Choroid plexus epithelial cell (primary cell): ENCODE results near the gene CD1B.

Source experiments
- DNase-seq: peaks from one replicate; pipeline ENCODE4 v3.0.0-alpha.2; 2010; ENCODE audit warnings: low read depth
- H3K4me3 ChIP-seq: 2 replicates; pipeline ENCODE4 v1.5.1; 2011; ENCODE audit warnings: low read depth, mild to moderate bottlenecking, control low read depth, low read length, moderate library complexity
- TF ChIP-seq, protein P1 (sequence below): conservative IDR thresholded peaks from 2 replicates; pipeline ENCODE4 v1.5.1; 2011; ENCODE audit warnings: low read depth, mild to moderate bottlenecking, control low read depth, inconsistent platforms, low read length, moderate library complexity

CD1B gene

DNA sequence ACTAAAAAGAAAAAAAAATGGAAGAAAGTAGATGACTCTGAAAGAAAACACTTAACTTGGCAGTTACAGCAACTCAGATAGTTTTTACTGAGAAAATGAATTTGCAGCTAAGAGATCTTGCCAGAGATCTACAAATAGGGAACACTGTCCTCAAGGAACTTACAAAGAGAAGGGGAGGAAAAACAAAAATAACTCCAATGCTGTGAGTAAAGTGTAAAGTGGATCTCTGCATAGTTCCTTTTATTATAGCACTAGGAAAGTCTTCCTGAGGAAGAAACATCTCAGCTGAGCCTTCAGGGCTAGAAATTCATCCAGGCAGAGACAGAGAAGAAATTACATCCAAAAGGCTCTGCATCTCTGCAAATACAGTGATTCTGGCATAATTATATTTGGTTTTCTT is 3.9 kb downstream of the CD1B start:
- H3K4me3 ChIP-seq, result no peak overlapping the region
- TF ChIP-seq, protein P1, sequence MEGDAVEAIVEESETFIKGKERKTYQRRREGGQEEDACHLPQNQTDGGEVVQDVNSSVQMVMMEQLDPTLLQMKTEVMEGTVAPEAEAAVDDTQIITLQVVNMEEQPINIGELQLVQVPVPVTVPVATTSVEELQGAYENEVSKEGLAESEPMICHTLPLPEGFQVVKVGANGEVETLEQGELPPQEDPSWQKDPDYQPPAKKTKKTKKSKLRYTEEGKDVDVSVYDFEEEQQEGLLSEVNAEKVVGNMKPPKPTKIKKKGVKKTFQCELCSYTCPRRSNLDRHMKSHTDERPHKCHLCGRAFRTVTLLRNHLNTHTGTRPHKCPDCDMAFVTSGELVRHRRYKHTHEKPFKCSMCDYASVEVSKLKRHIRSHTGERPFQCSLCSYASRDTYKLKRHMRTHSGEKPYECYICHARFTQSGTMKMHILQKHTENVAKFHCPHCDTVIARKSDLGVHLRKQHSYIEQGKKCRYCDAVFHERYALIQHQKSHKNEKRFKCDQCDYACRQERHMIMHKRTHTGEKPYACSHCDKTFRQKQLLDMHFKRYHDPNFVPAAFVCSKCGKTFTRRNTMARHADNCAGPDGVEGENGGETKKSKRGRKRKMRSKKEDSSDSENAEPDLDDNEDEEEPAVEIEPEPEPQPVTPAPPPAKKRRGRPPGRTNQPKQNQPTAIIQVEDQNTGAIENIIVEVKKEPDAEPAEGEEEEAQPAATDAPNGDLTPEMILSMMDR, result no peak
- DNase-seq, result no peak

DNA sequence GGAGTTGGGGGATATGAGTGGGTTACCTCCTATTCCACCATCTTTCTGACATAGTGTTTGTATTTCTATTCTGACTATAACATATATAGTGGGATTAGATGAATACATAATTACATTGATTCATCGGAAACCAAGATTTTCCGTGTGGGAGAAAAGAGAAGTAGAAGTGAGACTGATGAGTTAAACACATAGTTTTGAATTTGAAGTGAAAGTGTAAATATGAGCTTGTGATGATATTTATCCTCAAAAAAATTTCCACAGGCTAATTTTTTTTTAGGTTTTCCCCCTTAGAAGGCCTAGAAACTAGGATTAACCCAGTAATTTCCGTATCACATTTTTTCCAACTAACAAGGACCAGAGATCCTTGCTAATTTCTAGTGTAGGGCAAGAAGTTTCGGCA is 6.9 kb downstream of the CD1B start:
- TF ChIP-seq, protein P1, result no peak
- no peak overlapping the region for H3K4me3 ChIP-seq
- DNase-seq, result no peak

DNA sequence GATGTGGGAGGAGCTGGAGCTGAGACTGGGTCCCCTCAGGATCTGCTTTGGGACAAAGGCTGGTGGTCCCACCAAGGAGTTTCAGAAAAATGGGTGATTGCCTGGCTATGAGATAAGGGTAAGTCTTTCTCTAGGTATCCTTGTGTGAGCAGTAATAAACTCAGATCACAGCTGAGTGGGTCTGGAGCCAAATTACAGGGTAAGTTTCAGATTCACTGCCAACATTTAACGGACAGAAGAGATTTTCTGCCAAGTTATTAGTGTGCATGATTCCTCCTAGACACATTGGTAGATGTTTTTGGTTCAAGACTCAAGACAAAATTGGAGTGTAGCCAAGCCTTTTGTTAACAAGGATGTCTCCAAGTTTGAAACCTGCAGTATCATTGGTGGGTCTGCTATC is 7.5 kb downstream of the CD1B start:
- no peak for DNase-seq
- no peak overlapping the region for H3K4me3 ChIP-seq
- TF ChIP-seq, protein P1, result no peak

DNA sequence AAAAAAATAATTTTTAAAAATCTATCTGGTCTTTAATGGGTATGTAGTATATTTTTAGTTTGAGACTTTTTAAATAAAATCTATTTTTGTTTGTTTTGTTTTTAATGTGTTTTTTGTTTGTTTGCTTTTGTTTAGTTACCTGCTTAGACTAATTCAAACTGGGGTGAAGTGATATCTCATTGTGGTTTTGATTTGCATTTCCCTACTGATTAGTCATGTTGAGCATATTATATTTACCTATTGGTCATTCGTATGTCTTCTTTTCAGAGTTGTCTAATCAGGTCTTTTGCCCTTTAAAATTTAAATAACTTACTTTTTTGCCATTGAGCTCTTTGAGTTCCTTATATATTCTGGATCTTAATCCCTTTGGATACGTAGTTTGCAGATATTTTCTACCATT is 20.3 kb downstream of the CD1B start:
- no peak overlapping the region for H3K4me3 ChIP-seq
- TF ChIP-seq, protein P1, result no peak
- DNase-seq, result no peak

DNA sequence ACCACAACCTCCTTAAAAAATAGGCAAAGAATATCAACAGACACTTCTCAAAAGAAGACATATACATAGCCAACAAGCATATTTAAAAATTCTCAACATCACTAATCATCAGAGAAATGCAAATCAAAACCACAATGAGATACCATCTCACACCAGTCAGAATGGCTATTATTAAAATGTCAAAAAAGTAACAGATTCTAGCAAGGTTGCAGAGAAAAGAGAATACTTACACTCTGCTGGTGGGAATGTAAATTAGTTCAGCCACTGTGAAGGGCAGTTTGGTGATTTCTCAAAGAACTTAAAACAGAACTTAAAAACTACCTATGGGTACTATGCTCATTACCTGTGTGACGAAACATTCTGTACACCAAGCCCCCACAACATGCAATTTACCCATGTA is 20.7 kb downstream of the CD1B start:
- H3K4me3 ChIP-seq, result no peak overlapping the region
- DNase-seq, result no peak
- TF ChIP-seq, protein P1, result no peak

DNA sequence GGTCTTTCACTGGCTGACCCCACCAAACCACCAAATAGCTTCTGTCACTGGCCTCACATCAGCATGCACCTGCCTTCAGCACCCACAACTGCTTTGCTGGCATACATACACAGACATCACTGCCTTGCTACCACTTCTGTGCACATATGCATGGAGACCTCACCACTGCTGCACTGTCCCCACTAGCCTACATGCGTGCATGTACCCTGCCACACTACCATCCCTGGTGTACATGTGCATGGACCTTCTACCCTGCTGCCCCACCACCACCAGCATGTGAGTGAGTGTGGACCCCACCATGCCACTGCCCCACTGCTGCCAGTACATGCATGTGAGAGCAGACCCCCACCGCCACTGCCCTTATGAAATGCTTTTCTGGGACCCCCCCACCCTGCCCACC is 35.5 kb downstream of the CD1B start:
- no peak overlapping the region for H3K4me3 ChIP-seq
- TF ChIP-seq, protein P1, result no peak
- no peak for DNase-seq

DNA sequence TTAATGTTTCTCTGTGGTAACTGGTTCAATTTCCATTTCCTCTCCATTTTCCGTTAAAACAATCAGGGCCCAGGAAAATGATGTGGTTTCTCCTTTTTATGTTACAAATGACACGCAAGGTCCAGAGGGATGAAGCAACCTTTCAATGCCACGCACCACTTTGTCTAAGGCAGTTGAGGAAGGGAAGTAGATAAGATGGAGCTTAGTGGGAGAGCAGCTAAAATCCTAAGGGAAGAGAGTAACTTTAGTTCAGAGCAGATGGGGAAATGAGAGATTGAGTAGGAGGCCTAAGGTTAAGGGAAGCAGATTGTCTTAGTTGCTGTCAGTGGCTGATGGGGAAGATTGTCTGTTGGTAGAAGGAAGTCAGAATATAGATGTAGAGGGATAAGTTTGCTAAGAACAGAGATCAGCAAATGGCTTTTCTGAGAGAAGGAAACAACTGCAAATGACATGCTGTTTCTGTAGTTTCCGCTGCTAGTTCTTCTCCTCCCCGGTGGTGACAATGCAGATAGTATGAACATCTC is 40.9 kb downstream of the CD1B start:
- TF ChIP-seq, protein P1, result no peak
- DNase-seq, result no peak
- no peak overlapping the region for H3K4me3 ChIP-seq
